Measurements from ENCODE around the gene ZFAND2A.

- TF ChIP-seq, protein P1, sequence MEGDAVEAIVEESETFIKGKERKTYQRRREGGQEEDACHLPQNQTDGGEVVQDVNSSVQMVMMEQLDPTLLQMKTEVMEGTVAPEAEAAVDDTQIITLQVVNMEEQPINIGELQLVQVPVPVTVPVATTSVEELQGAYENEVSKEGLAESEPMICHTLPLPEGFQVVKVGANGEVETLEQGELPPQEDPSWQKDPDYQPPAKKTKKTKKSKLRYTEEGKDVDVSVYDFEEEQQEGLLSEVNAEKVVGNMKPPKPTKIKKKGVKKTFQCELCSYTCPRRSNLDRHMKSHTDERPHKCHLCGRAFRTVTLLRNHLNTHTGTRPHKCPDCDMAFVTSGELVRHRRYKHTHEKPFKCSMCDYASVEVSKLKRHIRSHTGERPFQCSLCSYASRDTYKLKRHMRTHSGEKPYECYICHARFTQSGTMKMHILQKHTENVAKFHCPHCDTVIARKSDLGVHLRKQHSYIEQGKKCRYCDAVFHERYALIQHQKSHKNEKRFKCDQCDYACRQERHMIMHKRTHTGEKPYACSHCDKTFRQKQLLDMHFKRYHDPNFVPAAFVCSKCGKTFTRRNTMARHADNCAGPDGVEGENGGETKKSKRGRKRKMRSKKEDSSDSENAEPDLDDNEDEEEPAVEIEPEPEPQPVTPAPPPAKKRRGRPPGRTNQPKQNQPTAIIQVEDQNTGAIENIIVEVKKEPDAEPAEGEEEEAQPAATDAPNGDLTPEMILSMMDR (IDR thresholded peaks at IDR 0.05): no peak
- no peak for TF ChIP-seq POLR2A (IDR thresholded peaks at IDR 0.05)
- no peak for TF ChIP-seq EP300 (IDR thresholded peaks at IDR 0.05)
- peak in 1 of 3 donors; percentile 8 for TF ChIP-seq POLR2AphosphoS5 (IDR thresholded peaks at IDR 0.05)
Observed at GRCh38 chr7:1156782-1157535, 3.0 kb downstream of the ZFAND2A start.
